Raji (cell line): ENCODE results near the gene PRPF18.

Experiments
- POLR2A ChIP-seq: IDR thresholded peaks from 2 replicates; pipeline ENCODE4 v1.6.1; 2011; ENCODE audit warnings: low read depth, low read length, control low read depth; ENCODE audit not compliant: insufficient read depth

Gene PRPF18

DNA sequence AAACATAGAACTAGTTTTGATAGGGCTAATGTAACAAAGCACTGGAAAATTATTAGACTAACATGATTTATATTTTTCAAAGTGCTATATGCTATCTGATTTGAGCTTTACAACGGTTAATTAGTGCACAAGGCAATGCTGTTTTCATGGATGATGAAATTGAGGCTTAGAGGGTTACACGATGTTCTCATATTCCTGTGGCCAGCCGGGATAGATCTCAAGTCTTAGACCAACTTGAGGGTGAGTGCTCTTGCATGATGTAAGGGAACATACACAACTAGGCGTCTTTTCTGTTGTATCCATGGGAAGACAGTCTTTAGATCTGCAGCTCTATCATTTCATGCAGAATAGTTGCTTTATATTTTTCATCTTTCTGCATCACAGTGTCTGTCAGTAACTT lies 4.1 kb downstream of the PRPF18 start:
- TF ChIP-seq POLR2A: no peak

DNA sequence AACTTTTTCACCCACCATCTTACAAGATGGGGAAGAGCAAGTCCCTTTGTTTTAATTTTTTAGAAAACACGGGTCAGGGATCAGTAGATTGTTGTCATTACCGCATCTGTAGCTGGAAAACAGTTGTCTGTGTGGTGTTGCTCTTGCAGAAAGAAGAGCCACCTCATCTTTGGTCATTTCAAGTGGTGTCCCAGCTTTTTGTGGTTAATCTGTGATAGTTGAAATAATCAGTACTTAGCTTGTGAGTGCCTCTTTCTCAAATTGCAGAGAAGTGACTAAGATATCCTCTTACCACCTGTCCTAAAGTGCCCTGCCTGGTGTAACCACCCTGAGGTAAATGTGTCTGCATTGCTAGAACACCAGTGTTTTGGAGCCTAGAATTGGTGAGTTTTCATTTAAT lies 5.5 kb downstream of the PRPF18 start:
- no peak for TF ChIP-seq POLR2A

DNA sequence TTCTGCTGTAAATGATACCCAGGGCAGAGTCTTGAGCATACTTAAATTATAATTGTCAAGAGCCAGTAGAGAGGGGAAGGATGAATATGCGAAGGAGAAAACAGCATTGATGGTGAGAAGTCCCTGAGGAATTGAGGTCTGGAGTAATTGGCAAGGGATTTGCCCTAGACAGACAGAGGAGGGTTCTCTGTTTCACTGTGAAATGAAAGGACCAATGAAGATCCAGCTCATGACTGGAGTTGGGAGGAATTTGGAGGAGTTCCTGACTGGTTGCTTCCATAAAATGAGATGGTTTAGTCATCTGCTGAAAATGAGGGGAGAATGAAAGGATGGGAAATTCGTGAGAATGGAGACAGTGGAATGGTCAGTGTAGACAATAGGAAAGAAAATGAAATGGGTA lies 6.8 kb downstream of the PRPF18 start:
- no peak for TF ChIP-seq POLR2A

DNA sequence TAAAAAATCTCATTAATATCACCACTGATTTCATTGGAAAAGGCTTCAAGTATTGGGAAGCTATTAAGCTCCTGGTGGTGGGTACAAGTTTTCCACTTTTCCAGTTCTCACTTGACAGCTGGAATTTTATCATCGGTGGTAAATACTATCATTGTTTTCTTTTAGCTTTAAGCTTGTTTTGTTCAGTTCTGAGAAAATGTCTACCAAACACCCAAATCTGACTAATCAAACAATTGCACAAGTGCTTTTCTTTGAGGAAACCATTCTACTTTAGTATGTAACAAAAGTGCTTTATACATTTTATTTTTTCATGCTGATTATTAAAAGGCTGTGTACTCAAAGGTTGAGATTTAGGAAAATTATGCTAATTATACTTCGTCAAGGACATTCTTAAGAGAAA lies 7.9 kb downstream of the PRPF18 start:
- no peak for TF ChIP-seq POLR2A

DNA sequence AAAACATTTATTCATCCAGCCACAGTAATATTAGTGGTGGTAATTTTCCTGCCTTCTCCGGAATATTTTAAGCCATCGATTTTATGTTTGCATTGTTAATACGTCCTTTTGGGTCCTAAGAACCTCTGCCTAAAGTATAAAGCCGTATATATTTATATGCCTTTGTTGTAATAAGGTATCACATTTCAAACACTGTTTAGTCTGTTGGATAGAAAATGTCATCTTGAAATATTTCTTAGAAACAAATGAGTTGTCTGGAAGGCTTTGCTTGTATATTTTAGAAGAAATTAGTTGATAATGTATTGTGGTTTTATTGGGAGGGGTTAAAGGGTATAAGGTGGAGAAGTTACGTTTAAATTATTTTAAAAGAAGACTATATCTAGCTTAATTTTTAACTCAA lies 11.1 kb downstream of the PRPF18 start:
- TF ChIP-seq POLR2A: no peak

DNA sequence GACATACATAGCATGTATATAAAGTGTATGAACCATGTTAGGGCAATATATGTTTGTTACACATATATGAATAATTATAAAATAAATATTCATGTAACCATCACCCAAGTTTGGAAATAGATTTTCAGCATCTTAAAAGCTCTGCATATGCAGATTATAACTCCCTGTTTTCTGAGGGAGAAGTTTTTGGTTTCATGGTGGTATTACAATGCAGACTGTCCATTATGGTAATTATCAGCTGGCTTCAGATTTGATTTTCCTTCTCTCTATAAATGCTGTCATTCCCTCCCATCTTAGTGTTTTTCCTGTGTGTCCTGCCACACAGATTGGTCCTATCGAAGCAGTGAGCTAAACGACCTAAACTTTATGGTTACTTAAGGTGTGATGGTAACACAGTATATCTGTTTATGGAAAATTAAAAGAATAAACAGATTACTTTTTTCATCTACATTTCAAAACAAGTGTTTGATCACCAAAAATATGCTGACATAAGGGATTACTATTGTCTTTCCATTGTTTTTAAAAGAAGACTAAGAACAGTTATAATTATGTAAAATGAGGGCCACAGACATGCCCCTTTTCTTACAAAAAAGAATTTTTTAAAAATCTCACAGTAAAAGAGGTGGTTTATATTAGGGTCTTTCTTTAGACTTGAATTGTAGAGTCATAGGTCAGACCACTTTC lies 17.7 kb downstream of the PRPF18 start:
- no peak for TF ChIP-seq POLR2A

DNA sequence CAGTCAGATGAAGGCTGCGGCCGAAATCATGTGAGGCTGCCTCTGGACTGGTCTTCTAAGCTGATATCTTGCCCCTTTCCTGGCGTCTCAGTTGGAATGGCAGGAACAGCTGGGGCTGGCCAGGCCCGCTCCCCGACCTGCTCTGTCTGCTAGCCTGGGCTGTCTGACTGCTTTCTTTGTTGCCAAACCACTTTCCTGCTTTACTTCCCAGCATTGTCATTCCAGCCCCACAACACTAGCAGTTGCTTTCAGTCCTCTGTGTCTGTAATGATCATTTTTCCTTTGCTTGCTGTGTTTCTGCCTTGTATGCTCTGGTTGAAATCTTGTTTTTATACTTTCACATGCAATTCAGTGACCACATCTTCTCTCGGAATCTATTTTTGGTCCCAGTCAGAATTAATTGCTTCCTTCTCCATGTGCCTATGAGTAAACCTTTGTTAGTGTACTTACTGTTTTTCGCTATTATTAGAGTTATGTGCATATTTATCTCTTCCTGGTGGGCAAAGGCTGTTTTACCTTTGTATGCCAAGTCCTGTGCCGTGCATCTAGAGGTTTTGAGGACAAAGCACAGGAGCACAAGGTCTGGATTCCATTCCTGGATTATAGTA lies 21.6 kb downstream of the PRPF18 start:
- TF ChIP-seq POLR2A: no peak

DNA sequence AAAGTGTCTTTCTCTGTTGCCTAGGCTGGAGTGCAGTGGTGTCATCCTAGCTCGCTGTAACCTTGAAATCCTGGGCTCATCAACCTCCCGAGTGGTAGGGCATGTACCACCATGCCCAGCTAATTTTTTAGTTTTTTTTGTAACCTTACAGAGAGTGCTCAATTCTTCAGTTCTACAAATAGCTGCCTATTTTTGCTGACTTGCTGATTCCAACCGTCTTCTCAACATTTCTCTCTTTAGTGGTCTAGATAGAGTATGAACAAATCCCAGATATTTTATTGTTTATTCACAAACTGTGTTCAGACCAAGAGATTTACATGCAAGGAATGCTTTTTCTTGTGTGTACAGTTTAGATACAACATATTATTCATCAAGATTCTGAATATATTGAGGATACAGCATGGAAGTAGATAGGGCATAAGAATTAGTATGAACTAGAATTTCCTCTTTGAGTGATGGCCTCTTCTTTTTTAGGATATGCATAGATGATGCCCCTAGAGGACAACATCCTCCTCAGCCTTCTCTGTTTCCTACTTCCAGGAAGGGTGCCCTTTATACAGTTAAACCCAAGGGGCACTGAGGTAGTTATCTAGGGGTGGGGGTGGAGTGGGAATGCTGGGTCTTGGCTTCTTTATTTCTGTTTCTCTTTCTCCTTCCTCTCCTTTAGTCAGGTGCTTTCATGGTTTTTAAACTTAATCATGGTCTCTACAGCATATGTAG lies 26.0 kb downstream of the PRPF18 start:
- no peak for TF ChIP-seq POLR2A

DNA sequence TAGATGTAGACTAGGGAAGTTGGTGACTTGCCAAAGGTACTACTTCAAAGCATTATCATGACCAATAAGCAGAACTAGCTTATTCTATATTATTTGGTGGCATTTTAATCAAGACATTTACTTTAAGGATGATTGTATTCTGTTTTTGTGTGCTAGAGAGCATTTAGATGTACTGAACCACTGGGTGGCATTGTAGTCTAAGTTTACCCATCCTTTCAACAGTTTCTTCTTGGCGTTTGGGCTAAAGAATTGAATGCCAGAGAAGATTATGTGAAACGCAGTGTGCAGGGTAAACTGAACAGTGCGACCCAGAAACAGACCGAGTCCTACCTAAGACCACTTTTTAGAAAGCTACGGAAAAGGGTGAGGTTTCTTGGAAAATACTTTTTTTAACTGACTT lies 26.8 kb downstream of the PRPF18 start:
- TF ChIP-seq POLR2A: no peak

DNA sequence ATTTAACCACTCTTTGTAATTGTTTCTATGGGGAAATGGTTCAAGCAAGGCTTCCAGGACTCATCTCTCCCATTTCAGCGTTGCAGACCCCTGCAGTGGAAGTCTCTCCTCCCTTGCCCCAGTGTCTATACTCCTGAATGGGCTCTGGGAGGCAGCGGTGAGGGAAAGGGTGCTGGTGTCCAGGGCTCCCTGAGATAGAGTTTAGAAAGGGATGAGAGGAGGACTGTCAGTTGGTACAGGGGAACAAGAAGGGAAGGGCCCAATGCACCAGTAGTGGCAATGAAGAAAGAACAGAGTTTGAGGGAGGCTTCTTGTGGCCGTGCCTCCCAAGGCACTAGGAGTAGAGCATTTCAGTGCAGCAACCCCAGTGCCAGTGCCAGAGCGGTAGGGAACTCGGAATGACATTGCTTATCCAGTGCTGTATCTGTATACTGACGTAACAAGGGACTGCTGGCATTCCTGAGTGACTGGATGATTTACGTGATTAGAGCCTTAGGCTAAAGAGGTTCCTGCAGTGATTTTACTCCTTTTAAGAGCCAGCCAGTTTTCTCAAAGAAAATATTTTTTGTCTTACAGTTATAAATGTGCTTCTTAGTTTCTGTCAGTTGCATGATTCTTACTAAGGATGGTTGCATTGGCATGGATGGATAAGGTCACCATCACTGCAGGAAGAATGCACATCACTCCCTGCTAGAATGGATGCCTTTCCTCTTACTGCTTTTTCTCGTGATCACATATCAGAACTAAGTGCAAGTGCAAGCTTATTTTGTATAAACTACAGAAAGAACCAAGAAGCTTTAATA lies 28.0 kb downstream of the PRPF18 start:
- no peak for TF ChIP-seq POLR2A

DNA sequence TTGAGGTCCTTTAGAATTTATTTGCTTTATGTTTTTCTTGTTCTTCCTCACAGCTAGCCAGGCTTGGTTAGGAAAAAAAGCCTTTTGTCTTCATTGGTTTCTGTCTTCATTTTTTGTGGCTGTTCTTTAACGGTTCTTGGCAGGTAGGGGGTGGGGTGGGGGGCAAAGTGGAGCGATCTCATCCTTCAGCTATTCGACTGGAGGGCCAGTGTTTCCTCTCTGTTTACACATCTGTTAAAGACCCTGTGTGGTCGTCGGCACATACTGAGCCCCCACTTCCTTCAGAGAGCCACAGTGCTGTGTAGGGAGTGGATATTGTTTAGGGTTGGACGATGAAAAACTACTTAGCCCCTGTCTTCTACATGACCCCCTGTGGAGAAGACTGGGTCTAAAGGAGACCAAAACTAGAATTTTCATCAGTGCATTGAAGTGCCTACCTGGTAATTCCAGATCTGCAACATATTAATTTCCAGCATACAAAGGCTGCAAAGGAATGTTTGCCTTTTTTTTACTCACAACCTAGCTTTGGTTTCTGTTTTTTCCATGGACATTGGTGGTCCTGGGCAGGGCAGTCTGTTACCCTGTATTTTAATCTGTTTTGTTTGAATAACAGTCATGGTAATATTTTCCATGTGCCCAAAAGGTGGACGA lies 29.0 kb downstream of the PRPF18 start:
- TF ChIP-seq POLR2A: no peak

DNA sequence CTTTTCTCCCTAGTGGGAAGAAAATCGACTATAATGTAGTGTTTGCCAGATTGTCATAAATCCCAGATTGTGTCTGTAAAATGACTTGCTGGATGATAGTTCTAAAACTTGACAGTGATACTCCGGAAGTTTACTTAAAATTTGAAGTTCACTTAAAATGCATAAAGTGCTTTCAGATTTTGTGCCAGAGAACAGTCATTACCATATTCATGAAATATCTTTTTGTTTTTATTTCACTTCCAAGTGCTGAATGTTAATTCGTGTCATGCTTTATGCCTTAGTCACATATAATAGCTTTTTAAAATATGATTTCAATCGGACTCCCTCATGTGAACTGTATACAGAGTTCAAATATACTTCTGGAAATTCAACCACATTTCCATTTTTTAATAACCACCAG lies 30.4 kb downstream of the PRPF18 start:
- no peak for TF ChIP-seq POLR2A

DNA sequence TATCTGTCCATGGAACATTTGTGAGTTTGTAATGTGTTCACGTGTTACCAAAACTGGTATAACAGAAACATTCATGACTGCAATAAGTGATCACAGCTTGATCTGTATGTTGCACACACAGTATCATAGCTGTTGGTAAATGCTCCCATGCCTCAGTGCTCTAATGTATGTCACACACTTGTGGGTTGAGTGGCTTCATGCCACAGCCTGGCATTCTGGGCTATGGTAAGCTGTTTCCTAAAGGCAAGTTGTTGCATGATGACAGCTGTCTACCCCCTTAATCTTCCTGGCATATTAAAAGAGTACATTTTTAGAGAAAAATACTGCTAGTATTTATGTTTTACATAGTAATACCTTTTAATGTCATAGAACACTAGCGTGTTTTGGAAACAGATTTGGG lies 35.2 kb downstream of the PRPF18 start:
- no peak for TF ChIP-seq POLR2A

DNA sequence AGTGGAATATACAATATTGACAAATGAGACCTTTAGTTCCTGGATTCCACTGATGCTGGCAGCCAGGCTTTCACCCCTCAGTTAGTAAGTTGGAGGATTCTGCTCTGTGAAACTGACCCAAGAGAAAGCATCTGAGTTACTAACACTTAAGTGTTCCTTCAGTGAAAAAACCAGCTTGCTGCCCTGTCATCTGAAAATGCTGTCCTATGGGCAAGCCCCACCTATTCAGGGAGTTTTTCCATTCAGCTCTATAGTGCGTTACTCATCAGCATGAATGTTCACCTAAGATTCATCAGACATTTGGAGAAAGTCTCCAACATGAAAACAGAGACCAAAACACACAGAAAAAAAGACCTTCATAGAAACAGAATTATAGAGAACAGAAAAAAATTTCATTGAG lies 37.9 kb downstream of the PRPF18 start:
- no peak for TF ChIP-seq POLR2A
